ENCODE data around the gene GGT7. TPM values are rescaled to one million over a fixed set of nuclear protein-coding genes. Genes with fewer than 3 reads are reported as not detected.

GGT7 gene
- total RNA-seq, 3 donors from 2014 or later = 14.4 to 24.6 (median 20.3) TPM

GRCh38 chr20:34824026-34824425 lies 48.6 kb downstream of the GGT7 start:
- peaks cover 36% of the 10 kb centered on the region for H3K4me1 ChIP-seq (ENCODE audit: low read depth)
- H3K36me3 ChIP-seq (ENCODE audit: low read depth) = no peaks in the 10 kb centered on the region
- peak overlapping the region; percentile 96 for H3K4me3 ChIP-seq
- no peaks in the 10 kb centered on the region for H3K9me3 ChIP-seq
- intact Hi-C loops (cut with DNase I, micrococcal nuclease) = no loop called here
- DNase-seq (no peak), ATAC-seq (no peak)
- TF ChIP-seq, protein P1, sequence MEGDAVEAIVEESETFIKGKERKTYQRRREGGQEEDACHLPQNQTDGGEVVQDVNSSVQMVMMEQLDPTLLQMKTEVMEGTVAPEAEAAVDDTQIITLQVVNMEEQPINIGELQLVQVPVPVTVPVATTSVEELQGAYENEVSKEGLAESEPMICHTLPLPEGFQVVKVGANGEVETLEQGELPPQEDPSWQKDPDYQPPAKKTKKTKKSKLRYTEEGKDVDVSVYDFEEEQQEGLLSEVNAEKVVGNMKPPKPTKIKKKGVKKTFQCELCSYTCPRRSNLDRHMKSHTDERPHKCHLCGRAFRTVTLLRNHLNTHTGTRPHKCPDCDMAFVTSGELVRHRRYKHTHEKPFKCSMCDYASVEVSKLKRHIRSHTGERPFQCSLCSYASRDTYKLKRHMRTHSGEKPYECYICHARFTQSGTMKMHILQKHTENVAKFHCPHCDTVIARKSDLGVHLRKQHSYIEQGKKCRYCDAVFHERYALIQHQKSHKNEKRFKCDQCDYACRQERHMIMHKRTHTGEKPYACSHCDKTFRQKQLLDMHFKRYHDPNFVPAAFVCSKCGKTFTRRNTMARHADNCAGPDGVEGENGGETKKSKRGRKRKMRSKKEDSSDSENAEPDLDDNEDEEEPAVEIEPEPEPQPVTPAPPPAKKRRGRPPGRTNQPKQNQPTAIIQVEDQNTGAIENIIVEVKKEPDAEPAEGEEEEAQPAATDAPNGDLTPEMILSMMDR (IDR thresholded peaks at IDR 0.05) = no peak

- intact Hi-C loops (cut with DNase I, micrococcal nuclease) = no loop called here
- TF ChIP-seq, protein P1 (IDR thresholded peaks at IDR 0.05) = no peak
- no peaks in the 10 kb centered on the region for H3K9me3 ChIP-seq
- ATAC-seq (no peak), DNase-seq (no peak)
- H3K4me3 ChIP-seq = no peak overlapping the region
- H3K36me3 ChIP-seq (ENCODE audit: low read depth) = no peaks in the 10 kb centered on the region
- peaks cover 39% of the 10 kb centered on the region for H3K4me1 ChIP-seq (ENCODE audit: low read depth)
Observed at GRCh38 chr20:34820805-34821578, 51.7 kb downstream of the GGT7 start.

DNA sequence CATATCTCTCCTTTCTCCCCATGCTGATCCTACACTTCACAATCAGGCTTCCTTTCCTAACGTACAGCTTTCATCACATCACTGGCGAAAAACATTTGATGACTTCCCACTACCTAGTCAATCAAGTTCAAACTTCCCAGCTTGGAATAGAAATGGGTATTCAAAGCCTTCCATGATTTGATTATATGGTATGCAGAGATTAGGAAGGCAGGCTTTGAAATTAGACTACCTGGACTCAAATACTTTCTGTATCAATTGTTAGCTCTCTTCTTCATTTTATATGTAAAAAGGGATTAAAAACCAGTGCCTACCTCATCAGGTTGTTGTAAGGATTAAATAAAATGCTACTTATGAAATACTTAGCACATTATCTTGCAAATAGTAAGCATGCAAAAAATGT lies 54.9 kb downstream of the GGT7 start:
- Histone ChIP-seq H3K4me1 (ENCODE audit: low read depth) (peaks cover 21% of the 10 kb centered on the region), H3K9me3 (no peaks in the 10 kb centered on the region), H3K4me3 (no peak overlapping the region), H3K36me3 (ENCODE audit: low read depth) (no peaks in the 10 kb centered on the region)
- TF ChIP-seq, protein P1 (IDR thresholded peaks at IDR 0.05) = no peak
- DNase-seq (no peak), ATAC-seq (no peak)
- intact Hi-C loops (cut with DNase I, micrococcal nuclease) = no loop called here

DNA sequence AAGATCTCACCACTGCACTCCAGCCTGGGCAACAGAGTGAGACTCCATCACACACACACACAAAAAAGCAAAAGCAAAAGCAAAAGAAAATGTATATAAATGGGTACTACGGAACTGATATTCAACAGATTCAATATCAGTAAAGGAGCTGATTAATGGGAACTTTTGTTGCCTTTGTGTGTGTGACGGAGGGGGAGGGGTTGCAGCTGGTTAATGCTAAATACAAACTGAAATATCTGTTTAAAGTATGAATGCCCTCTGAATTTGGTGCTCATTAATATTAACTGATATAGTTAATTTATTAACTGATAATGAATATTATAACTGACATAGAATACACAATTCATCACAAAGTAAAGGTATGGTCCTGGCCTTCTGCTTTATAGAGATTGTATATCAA lies 55.6 kb downstream of the GGT7 start:
- DNase-seq = no peak
- H3K4me1 ChIP-seq (ENCODE audit: low read depth) = peaks cover 17% of the 10 kb centered on the region
- no peaks in the 10 kb centered on the region for H3K36me3 ChIP-seq (ENCODE audit: low read depth)
- TF ChIP-seq, protein P1 (IDR thresholded peaks at IDR 0.05) = no peak
- intact Hi-C loops (cut with DNase I, micrococcal nuclease) = no loop called here
- H3K9me3 ChIP-seq = no peaks in the 10 kb centered on the region
- no peak overlapping the region for H3K4me3 ChIP-seq
- no peak for ATAC-seq

GRCh38 chr20:34815636-34816035 lies 57.0 kb downstream of the GGT7 start:
- TF ChIP-seq, protein P1 (IDR thresholded peaks at IDR 0.05) = no peak
- intact Hi-C loops (cut with DNase I, micrococcal nuclease) = no loop called here
- Histone ChIP-seq H3K9me3 (no peaks in the 10 kb centered on the region), H3K4me3 (no peak overlapping the region), H3K36me3 (ENCODE audit: low read depth) (no peaks in the 10 kb centered on the region), H3K4me1 (ENCODE audit: low read depth) (peaks cover 7% of the 10 kb centered on the region)
- ATAC-seq (no peak), DNase-seq (no peak)
